ENCODE measurements around the gene CELF2.

The CELF2 gene

DNA sequence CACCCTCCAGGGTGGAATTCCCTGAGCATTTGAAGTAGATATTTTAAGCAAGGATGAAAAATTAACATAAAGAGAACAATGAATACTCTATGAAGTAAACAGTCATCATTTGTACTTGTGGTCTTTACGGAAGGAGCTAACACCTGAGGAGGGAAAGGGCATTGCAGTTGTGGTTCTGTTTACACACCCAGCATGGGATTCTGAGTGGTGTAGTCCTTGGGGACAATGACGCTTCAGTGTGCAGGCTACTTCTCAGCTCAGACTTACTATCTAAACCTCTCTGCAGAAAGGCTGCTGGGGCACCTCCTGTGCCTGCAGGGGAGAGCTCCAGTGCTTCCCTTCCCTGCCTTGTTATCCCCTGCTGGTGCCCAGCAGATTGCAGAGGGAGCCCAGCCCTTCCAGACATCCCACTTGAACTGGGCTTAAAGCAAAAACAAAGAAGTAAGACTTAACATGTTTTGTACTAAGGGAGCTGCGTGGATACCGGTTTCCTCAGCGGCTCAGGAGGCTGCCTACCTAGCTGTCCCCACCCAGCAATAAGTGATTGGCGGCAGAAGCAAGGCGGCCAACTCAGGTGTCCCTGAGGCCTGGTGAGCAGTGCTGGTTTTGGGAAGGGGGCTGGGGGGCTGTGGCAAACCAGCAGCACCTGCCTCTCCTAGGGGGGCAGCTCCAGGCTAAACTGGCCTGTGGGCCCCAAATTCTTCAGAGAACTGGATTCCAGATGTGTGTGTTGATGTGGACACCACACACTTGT, 89.1 kb downstream of the CELF2 start:
- no peak overlapping the region for H3K4me3 ChIP-seq (ENCODE audit: low read length)

GRCh38 chr10:11107948-11108347, 90.3 kb downstream of the CELF2 start:
- no peak for DNase-seq (ENCODE audit: low read depth)
- Histone ChIP-seq H3K9me3 (ENCODE audit: control insufficient read depth, low read length) (peaks cover 8% of the 10 kb centered on the region), H3K4me1 (ENCODE audit: control insufficient read depth, insufficient read depth, low read length) (no peaks in the 10 kb centered on the region), H3K9ac (ENCODE audit: low read length) (no peak overlapping the region), H3K4me3 (ENCODE audit: low read length) (no peak overlapping the region), H3K36me3 (ENCODE audit: control insufficient read depth, insufficient read depth, low read length, severe bottlenecking) (no peaks in the 10 kb centered on the region), H3K27me3 (replicated peaks; ENCODE audit: control insufficient read depth, insufficient read depth, low read length) (no peaks in the 10 kb centered on the region)

More for the DNA sequence above, 89.1 kb downstream of the CELF2 start:
- no peak overlapping the region for H3K9ac ChIP-seq (ENCODE audit: low read length)
- no peaks in the 10 kb centered on the region for H3K4me1 ChIP-seq (ENCODE audit: control insufficient read depth, insufficient read depth, low read length)
- no peak for DNase-seq (ENCODE audit: low read depth)
- H3K9me3 ChIP-seq (ENCODE audit: control insufficient read depth, low read length): peaks cover 8% of the 10 kb centered on the region
- no peaks in the 10 kb centered on the region for H3K27me3 ChIP-seq (replicated peaks; ENCODE audit: control insufficient read depth, insufficient read depth, low read length)
- H3K36me3 ChIP-seq (ENCODE audit: control insufficient read depth, insufficient read depth, low read length, severe bottlenecking): no peaks in the 10 kb centered on the region

- Histone ChIP-seq H3K36me3 (ENCODE audit: control insufficient read depth, insufficient read depth, low read length, severe bottlenecking) (no peaks in the 10 kb centered on the region), H3K4me1 (ENCODE audit: control insufficient read depth, insufficient read depth, low read length) (no peaks in the 10 kb centered on the region), H3K4me3 (ENCODE audit: low read length) (no peak overlapping the region), H3K9ac (ENCODE audit: low read length) (no peak overlapping the region), H3K27me3 (replicated peaks; ENCODE audit: control insufficient read depth, insufficient read depth, low read length) (no peaks in the 10 kb centered on the region), H3K9me3 (ENCODE audit: control insufficient read depth, low read length) (peaks cover 8% of the 10 kb centered on the region)
- DNase-seq (ENCODE audit: low read depth): no peak
Observed at GRCh38 chr10:11108356-11108755, 90.7 kb downstream of the CELF2 start.

GRCh38 chr10:11109590-11109989, 91.9 kb downstream of the CELF2 start:
- no peaks in the 10 kb centered on the region for H3K4me1 ChIP-seq (ENCODE audit: control insufficient read depth, insufficient read depth, low read length)
- H3K9me3 ChIP-seq (ENCODE audit: control insufficient read depth, low read length): peaks cover 8% of the 10 kb centered on the region
- H3K36me3 ChIP-seq (ENCODE audit: control insufficient read depth, insufficient read depth, low read length, severe bottlenecking): no peaks in the 10 kb centered on the region
- no peak overlapping the region for H3K4me3 ChIP-seq (ENCODE audit: low read length)
- no peak for DNase-seq (ENCODE audit: low read depth)
- no peak overlapping the region for H3K9ac ChIP-seq (ENCODE audit: low read length)
- H3K27me3 ChIP-seq (replicated peaks; ENCODE audit: control insufficient read depth, insufficient read depth, low read length): no peaks in the 10 kb centered on the region

DNA sequence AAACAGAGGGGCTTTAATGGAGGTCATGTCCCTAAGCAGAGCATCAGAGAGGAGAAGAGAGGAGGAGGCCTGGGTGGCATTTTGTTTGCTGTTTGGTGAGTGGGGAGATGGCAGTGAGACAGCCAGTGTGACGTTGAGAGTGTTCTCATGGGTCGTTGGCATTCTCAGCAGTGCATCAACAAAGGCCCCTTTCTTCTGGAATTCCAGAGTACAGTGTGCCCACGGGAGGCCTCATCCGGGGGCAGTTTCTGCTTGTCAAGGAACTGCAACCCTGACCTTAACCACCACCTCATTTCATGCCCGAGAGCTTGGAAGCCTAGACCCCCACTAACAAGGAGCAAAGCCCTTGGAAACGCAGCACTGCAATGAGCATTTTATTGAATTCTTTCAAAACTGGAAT, 92.9 kb downstream of the CELF2 start:
- Histone ChIP-seq H3K9me3 (ENCODE audit: control insufficient read depth, low read length) (peaks cover 8% of the 10 kb centered on the region), H3K4me1 (ENCODE audit: control insufficient read depth, insufficient read depth, low read length) (no peaks in the 10 kb centered on the region), H3K9ac (ENCODE audit: low read length) (no peak overlapping the region), H3K4me3 (ENCODE audit: low read length) (no peak overlapping the region), H3K27me3 (replicated peaks; ENCODE audit: control insufficient read depth, insufficient read depth, low read length) (no peaks in the 10 kb centered on the region), H3K36me3 (ENCODE audit: control insufficient read depth, insufficient read depth, low read length, severe bottlenecking) (no peaks in the 10 kb centered on the region)
- DNase-seq (ENCODE audit: low read depth): no peak

DNA sequence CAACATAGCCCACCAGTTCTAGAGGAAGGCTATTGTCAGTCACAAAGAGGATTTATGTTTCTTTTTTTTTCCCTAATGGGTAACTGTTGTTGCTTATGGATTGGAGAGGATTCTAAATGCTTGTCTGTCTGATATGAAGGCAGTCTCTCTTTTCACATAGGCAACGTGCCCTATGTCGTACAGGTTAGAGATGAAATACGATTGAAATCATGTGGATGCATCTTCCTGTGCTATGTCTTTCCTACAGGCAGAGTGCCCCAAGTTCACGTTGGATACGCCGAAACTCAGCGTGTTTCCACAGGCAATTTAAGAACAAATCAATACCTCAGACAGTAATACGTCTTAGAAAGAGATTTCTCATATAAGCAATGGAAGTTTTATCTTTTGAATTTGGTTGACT, 93.8 kb downstream of the CELF2 start:
- Histone ChIP-seq H3K9ac (ENCODE audit: low read length) (no peak overlapping the region), H3K4me3 (ENCODE audit: low read length) (no peak overlapping the region), H3K9me3 (ENCODE audit: control insufficient read depth, low read length) (peaks cover 8% of the 10 kb centered on the region), H3K36me3 (ENCODE audit: control insufficient read depth, insufficient read depth, low read length, severe bottlenecking) (no peaks in the 10 kb centered on the region), H3K27me3 (replicated peaks; ENCODE audit: control insufficient read depth, insufficient read depth, low read length) (no peaks in the 10 kb centered on the region), H3K4me1 (ENCODE audit: control insufficient read depth, insufficient read depth, low read length) (no peaks in the 10 kb centered on the region)
- no peak for DNase-seq (ENCODE audit: low read depth)

DNA sequence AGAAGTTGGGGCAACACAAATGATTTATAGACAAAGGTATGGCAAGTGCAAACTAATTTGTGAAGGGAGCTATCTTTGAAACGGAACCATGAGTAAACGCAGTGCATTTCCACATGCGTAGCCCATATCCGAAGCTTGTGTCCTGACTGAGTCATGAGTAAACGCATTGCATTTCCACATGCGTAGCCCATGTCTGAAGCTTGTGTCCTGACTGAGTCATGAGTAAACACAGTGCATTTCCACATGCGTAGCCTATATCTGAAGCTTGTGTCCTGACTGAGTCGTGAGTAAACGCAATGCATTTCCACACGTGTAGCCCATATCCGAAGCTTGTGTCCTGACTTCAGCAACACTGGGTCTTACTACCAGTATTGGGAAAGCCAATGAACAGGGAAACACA, 95.0 kb downstream of the CELF2 start:
- peaks cover 8% of the 10 kb centered on the region for H3K9me3 ChIP-seq (ENCODE audit: control insufficient read depth, low read length)
- no peak for DNase-seq (ENCODE audit: low read depth)
- H3K4me1 ChIP-seq (ENCODE audit: control insufficient read depth, insufficient read depth, low read length): no peaks in the 10 kb centered on the region
- no peaks in the 10 kb centered on the region for H3K27me3 ChIP-seq (replicated peaks; ENCODE audit: control insufficient read depth, insufficient read depth, low read length)
- H3K9ac ChIP-seq (ENCODE audit: low read length): no peak overlapping the region
- no peak overlapping the region for H3K4me3 ChIP-seq (ENCODE audit: low read length)
- H3K36me3 ChIP-seq (ENCODE audit: control insufficient read depth, insufficient read depth, low read length, severe bottlenecking): no peaks in the 10 kb centered on the region

DNA sequence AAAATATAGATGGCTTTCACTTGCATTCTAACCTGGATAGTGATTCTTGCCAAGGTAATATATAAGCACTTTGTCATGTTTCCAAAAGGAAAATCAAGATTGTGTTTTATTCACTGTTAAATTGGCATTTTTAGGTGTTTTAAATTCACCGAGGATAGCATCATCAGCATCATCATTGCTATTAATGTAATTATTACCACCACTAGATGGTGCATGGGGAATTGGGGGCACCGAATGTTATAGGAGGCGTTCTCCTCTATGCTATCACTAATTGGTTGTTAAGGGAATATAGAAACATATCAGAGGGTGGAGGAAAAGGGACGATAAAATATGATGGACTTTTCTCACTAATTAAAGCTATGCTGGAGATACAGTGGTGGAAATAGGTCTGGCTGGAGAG, 95.5 kb downstream of the CELF2 start:
- no peak overlapping the region for H3K9ac ChIP-seq (ENCODE audit: low read length)
- H3K4me1 ChIP-seq (ENCODE audit: control insufficient read depth, insufficient read depth, low read length): no peaks in the 10 kb centered on the region
- H3K9me3 ChIP-seq (ENCODE audit: control insufficient read depth, low read length): peaks cover 8% of the 10 kb centered on the region
- no peaks in the 10 kb centered on the region for H3K27me3 ChIP-seq (replicated peaks; ENCODE audit: control insufficient read depth, insufficient read depth, low read length)
- H3K4me3 ChIP-seq (ENCODE audit: low read length): no peak overlapping the region
- H3K36me3 ChIP-seq (ENCODE audit: control insufficient read depth, insufficient read depth, low read length, severe bottlenecking): no peaks in the 10 kb centered on the region
- DNase-seq (ENCODE audit: low read depth): no peak

GRCh38 chr10:11114269-11114668, 96.6 kb downstream of the CELF2 start:
- Histone ChIP-seq H3K27me3 (replicated peaks; ENCODE audit: control insufficient read depth, insufficient read depth, low read length) (no peaks in the 10 kb centered on the region), H3K9ac (ENCODE audit: low read length) (no peak overlapping the region), H3K4me3 (ENCODE audit: low read length) (no peak overlapping the region), H3K4me1 (ENCODE audit: control insufficient read depth, insufficient read depth, low read length) (no peaks in the 10 kb centered on the region), H3K36me3 (ENCODE audit: control insufficient read depth, insufficient read depth, low read length, severe bottlenecking) (no peaks in the 10 kb centered on the region), H3K9me3 (ENCODE audit: control insufficient read depth, low read length) (peaks cover 6% of the 10 kb centered on the region)
- no peak for DNase-seq (ENCODE audit: low read depth)

- no peak overlapping the region for H3K9ac ChIP-seq (ENCODE audit: low read length)
- no peaks in the 10 kb centered on the region for H3K27me3 ChIP-seq (replicated peaks; ENCODE audit: control insufficient read depth, insufficient read depth, low read length)
- H3K9me3 ChIP-seq (ENCODE audit: control insufficient read depth, low read length): no peaks in the 10 kb centered on the region
- H3K4me1 ChIP-seq (ENCODE audit: control insufficient read depth, insufficient read depth, low read length): no peaks in the 10 kb centered on the region
- DNase-seq (ENCODE audit: low read depth): no peak
- H3K4me3 ChIP-seq (ENCODE audit: low read length): no peak overlapping the region
- H3K36me3 ChIP-seq (ENCODE audit: control insufficient read depth, insufficient read depth, low read length, severe bottlenecking): no peaks in the 10 kb centered on the region
Observed at GRCh38 chr10:11115337-11115736, 97.7 kb downstream of the CELF2 start.

DNA sequence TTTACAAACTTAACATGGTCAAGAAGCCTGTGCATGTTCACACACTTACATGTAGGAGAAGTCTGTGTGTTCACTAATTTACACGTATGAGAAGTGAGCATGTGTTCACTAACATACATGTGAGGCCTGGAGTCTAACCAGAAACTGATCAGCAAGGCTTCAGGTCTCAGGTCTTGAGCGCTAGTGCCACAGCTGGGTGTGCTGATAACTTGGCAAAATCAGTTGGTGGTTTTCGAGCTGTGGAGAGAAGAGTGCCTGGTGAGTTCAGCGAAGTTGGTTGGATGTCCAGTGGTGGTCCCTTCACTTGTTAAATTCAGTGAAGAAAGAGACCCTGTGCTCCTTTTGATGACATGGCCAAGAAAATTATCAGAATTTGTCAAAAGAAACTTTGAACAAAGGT, 98.7 kb downstream of the CELF2 start:
- H3K4me3 ChIP-seq (ENCODE audit: low read length): no peak overlapping the region
- H3K4me1 ChIP-seq (ENCODE audit: control insufficient read depth, insufficient read depth, low read length): no peaks in the 10 kb centered on the region
- no peak for DNase-seq (ENCODE audit: low read depth)
- no peaks in the 10 kb centered on the region for H3K27me3 ChIP-seq (replicated peaks; ENCODE audit: control insufficient read depth, insufficient read depth, low read length)
- H3K9me3 ChIP-seq (ENCODE audit: control insufficient read depth, low read length): no peaks in the 10 kb centered on the region
- no peak overlapping the region for H3K9ac ChIP-seq (ENCODE audit: low read length)
- no peaks in the 10 kb centered on the region for H3K36me3 ChIP-seq (ENCODE audit: control insufficient read depth, insufficient read depth, low read length, severe bottlenecking)

- Histone ChIP-seq H3K36me3 (ENCODE audit: control insufficient read depth, insufficient read depth, low read length, severe bottlenecking) (no peaks in the 10 kb centered on the region), H3K4me1 (ENCODE audit: control insufficient read depth, insufficient read depth, low read length) (no peaks in the 10 kb centered on the region), H3K9ac (ENCODE audit: low read length) (no peak overlapping the region), H3K27me3 (replicated peaks; ENCODE audit: control insufficient read depth, insufficient read depth, low read length) (no peaks in the 10 kb centered on the region), H3K4me3 (ENCODE audit: low read length) (no peak overlapping the region), H3K9me3 (ENCODE audit: control insufficient read depth, low read length) (no peaks in the 10 kb centered on the region)
- no peak for DNase-seq (ENCODE audit: low read depth)
Observed at GRCh38 chr10:11116817-11117216, 99.1 kb downstream of the CELF2 start.

All from adipocyte (in vitro differentiated cells).